Esophagus muscularis mucosa (tissue), 3 donors: Measurements from ENCODE around the gene CLDN7.
A peak's percentile ranks its signal among the peaks of the same experiment; 100 is the strongest.

Source experiments
- POLR2A ChIP-seq: fragments of 450-650 bp; IDR thresholded peaks from one replicate; pipeline ENCODE4 v1.6.1; 2017; ENCODE audit warnings: antibody characterized with exemption, moderate library complexity, mild to moderate bottlenecking, low read depth
- TF ChIP-seq, protein P1 (sequence below), 3 experiments: fragments of 200-600 bp in 2 of 3; fragments of 450-650 bp in 1 of 3; sonication (generic) in 2 of 3; IDR thresholded peaks; one replicate each; pipeline ENCODE4 v1.5.1; 2017 to 2019; ENCODE audit warnings: antibody characterized with exemption in 3 of 3, mild to moderate bottlenecking in 2 of 3, moderate library complexity in 1 of 3

DNA sequence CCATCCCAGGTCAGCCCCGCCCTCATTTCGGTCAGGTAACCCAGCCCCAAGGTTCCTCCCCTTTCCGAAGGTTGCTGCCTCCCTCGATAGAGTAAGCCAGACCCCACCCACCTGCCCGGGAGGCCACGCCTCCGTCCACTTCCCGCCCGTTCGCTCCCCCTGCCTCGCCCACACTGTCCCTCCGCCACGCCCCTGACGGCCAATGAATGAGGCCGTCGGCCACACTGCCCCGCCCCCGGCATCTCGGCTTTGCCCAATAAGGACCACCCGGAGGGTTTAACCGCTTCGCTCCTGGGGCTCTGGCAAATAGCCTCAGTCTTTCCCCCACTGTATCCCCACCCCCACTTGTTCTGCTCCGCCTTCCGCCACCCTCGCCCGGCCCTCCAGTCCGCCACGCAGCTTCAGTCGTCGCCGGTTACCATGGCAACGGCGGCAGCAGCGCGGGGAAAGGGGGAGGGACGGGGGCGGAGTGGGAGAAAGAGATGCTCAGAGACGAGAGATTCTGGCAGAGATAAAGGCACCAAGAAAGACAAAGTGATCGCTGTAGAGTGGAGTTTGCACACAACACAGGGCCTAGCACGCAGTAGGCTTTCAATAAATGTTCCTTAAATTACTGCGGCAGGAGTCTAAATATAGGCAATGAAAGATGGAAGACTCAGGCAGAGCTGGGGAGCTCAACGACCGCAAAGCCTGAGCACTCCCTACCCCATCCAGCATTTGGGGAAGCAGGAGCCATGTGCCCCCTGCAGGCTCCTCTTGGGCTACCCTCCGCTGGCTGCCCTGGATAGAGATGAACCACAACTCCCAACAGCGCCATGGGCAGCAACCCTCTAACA, 47.8 kb downstream of the CLDN7 start:
- TF ChIP-seq POLR2A, result no peak
- TF ChIP-seq, protein P1, sequence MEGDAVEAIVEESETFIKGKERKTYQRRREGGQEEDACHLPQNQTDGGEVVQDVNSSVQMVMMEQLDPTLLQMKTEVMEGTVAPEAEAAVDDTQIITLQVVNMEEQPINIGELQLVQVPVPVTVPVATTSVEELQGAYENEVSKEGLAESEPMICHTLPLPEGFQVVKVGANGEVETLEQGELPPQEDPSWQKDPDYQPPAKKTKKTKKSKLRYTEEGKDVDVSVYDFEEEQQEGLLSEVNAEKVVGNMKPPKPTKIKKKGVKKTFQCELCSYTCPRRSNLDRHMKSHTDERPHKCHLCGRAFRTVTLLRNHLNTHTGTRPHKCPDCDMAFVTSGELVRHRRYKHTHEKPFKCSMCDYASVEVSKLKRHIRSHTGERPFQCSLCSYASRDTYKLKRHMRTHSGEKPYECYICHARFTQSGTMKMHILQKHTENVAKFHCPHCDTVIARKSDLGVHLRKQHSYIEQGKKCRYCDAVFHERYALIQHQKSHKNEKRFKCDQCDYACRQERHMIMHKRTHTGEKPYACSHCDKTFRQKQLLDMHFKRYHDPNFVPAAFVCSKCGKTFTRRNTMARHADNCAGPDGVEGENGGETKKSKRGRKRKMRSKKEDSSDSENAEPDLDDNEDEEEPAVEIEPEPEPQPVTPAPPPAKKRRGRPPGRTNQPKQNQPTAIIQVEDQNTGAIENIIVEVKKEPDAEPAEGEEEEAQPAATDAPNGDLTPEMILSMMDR (IDR thresholded peaks at IDR 0.05), result peak; percentile 18 to 51 (median 39)
